KMS-11 (cell line): Measurements from ENCODE around the gene MAGI3.

ENCODE experiments used
- H2AFZ ChIP-seq: fragments of 200-600 bp; sonication (generic); 2 replicates; pipeline ENCODE4 v1.6.1; 2016; ENCODE audit warnings: antibody characterized with exemption, mixed run types, low read depth
- H3K27ac ChIP-seq: fragments of 200-600 bp; sonication (generic); 2 replicates; pipeline ENCODE4 v1.6.1; 2016; ENCODE audit warnings: mild to moderate bottlenecking, mixed run types
- H3K27me3 ChIP-seq: fragments of 200-600 bp; sonication (generic); 2 replicates; pipeline ENCODE4 v1.6.1; 2017; ENCODE audit warnings: mild to moderate bottlenecking, low read depth, mixed run types, moderate library complexity; ENCODE audit not compliant: insufficient read depth
- H3K36me3 ChIP-seq: fragments of 200-600 bp; sonication (generic); 2 replicates; pipeline ENCODE4 v1.6.1; 2017; ENCODE audit warnings: mild to moderate bottlenecking, mixed run types; ENCODE audit not compliant: insufficient read depth
- H3K4me1 ChIP-seq: fragments of 200-600 bp; sonication (generic); 2 replicates; pipeline ENCODE4 v1.6.1; 2016; ENCODE audit warnings: mild to moderate bottlenecking, low read depth, mixed run types; ENCODE audit not compliant: poor library complexity, severe bottlenecking
- H3K4me2 ChIP-seq: fragments of 200-600 bp; sonication (generic); 2 replicates; pipeline ENCODE4 v1.7.0; 2016; ENCODE audit warnings: mild to moderate bottlenecking, mixed run types
- H3K4me3 ChIP-seq: fragments of 200-600 bp; sonication (generic); IDR thresholded peaks from 2 replicates; pipeline ENCODE4 v1.6.1; 2017; ENCODE audit warnings: low read depth, low read length, mixed read lengths; ENCODE audit not compliant: insufficient read depth
- H3K79me2 ChIP-seq: fragments of 200-600 bp; sonication (generic); 2 replicates; pipeline ENCODE4 v1.6.1; 2016; ENCODE audit warnings: low read depth, mixed run types; ENCODE audit not compliant: insufficient read depth
- H3K9ac ChIP-seq: fragments of 200-600 bp; sonication (generic); 2 replicates; pipeline ENCODE4 v1.6.1; 2016; ENCODE audit warnings: mild to moderate bottlenecking, mixed run types
- H4K20me1 ChIP-seq: fragments of 200-600 bp; sonication (generic); 2 replicates; pipeline ENCODE4 v1.6.1; 2016; ENCODE audit warnings: mild to moderate bottlenecking, mixed run types; ENCODE audit not compliant: insufficient read depth
- TF ChIP-seq, protein P1 (sequence below): fragments of 200-600 bp; sonication (generic); conservative IDR thresholded peaks from 2 replicates; pipeline ENCODE4 v1.6.1; 2017; ENCODE audit warnings: low read depth, mild to moderate bottlenecking, antibody characterized with exemption, low read length, moderate library complexity, mixed read lengths

Gene MAGI3

GRCh38 chr1:113670650-113671049 is 280.3 kb downstream of the MAGI3 start:
- Histone ChIP-seq H3K27me3 (no peaks in the 10 kb centered on the region), H2AFZ (no peak overlapping the region), H3K27ac (no peak overlapping the region), H3K4me2 (no peak overlapping the region), H3K79me2 (no peaks in the 10 kb centered on the region), H3K4me1 (peaks cover 14% of the 10 kb centered on the region), H3K36me3 (no peaks in the 10 kb centered on the region), H3K4me3 (no peak overlapping the region), H4K20me1 (no peaks in the 10 kb centered on the region), H3K9ac (no peak overlapping the region)
- TF ChIP-seq, protein P1, sequence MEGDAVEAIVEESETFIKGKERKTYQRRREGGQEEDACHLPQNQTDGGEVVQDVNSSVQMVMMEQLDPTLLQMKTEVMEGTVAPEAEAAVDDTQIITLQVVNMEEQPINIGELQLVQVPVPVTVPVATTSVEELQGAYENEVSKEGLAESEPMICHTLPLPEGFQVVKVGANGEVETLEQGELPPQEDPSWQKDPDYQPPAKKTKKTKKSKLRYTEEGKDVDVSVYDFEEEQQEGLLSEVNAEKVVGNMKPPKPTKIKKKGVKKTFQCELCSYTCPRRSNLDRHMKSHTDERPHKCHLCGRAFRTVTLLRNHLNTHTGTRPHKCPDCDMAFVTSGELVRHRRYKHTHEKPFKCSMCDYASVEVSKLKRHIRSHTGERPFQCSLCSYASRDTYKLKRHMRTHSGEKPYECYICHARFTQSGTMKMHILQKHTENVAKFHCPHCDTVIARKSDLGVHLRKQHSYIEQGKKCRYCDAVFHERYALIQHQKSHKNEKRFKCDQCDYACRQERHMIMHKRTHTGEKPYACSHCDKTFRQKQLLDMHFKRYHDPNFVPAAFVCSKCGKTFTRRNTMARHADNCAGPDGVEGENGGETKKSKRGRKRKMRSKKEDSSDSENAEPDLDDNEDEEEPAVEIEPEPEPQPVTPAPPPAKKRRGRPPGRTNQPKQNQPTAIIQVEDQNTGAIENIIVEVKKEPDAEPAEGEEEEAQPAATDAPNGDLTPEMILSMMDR = no peak

DNA sequence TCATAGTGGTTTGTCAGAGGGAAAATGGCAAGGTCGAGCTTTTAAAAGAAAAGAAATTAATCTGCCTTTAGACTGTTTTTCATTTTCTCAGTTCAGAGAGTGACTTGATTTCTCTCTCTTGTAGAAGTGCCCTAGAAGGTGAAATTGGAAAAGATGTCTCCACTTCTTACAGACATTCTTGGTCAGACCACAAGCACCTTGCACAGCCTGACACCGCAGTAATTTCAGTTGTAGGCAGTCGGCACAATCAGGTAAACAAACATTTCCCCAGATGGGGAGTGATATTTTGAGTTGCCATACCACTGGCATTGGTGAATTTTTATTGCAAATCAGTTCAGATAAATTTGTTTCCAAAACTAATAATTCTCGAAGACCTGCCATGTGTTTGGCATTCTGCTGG is 282.2 kb downstream of the MAGI3 start:
- TF ChIP-seq, protein P1 = no peak
- Histone ChIP-seq H3K9ac (no peak overlapping the region), H3K27me3 (no peaks in the 10 kb centered on the region), H3K79me2 (no peaks in the 10 kb centered on the region), H3K4me1 (peaks cover 33% of the 10 kb centered on the region), H3K27ac (no peak overlapping the region), H2AFZ (no peak overlapping the region), H3K4me2 (no peak overlapping the region), H3K4me3 (no peak overlapping the region), H4K20me1 (no peaks in the 10 kb centered on the region), H3K36me3 (no peaks in the 10 kb centered on the region)

DNA sequence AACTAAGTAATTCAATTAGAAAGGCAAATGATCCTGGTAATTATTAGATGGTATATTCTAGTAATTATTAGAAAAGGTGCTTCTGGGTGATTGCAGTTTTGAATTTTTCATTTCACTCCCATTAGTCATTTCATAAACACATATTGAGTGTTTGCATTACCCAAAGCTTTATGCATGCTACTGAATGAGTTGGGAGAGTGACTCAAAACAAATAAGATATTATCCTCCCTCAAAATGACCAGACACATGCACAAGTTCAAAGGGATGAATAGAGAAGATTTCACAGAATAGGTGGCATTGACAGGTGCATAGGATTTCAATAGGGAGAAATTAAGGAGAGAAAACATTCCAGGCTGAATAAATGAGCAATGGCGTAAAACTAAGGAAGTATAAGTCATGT is 284.3 kb downstream of the MAGI3 start:
- Histone ChIP-seq H3K9ac (no peak overlapping the region), H3K4me3 (no peak overlapping the region), H3K27ac (no peak overlapping the region), H4K20me1 (no peaks in the 10 kb centered on the region), H3K79me2 (no peaks in the 10 kb centered on the region), H3K4me2 (peak overlapping the region; percentile 2; the same call in 1 of the 2 replicates), H3K36me3 (no peaks in the 10 kb centered on the region), H3K27me3 (no peaks in the 10 kb centered on the region), H3K4me1 (peaks cover 41% of the 10 kb centered on the region), H2AFZ (no peak overlapping the region)
- TF ChIP-seq, protein P1 = no peak

GRCh38 chr1:113675302-113675701 is 285.0 kb downstream of the MAGI3 start:
- TF ChIP-seq, protein P1 = no peak
- Histone ChIP-seq H3K9ac (no peak overlapping the region), H3K4me1 (peaks cover 41% of the 10 kb centered on the region), H3K4me3 (no peak overlapping the region), H4K20me1 (no peaks in the 10 kb centered on the region), H3K27ac (peak overlapping the region; percentile 15; the same call in 1 of the 2 replicates), H3K27me3 (no peaks in the 10 kb centered on the region), H3K36me3 (no peaks in the 10 kb centered on the region), H3K4me2 (peak overlapping the region; percentile 29; the same call in 1 of the 2 replicates), H3K79me2 (no peaks in the 10 kb centered on the region), H2AFZ (no peak overlapping the region)
